T-helper 9 cell (primary cell): Measurements from ENCODE around the gene STAP2.
A peak's percentile ranks its signal among the peaks of the same experiment; 100 is the strongest.

Experiments
- DNase-seq: peaks from one replicate; pipeline ENCODE4 v3.0.0-alpha.2; 2020

STAP2 gene

DNA sequence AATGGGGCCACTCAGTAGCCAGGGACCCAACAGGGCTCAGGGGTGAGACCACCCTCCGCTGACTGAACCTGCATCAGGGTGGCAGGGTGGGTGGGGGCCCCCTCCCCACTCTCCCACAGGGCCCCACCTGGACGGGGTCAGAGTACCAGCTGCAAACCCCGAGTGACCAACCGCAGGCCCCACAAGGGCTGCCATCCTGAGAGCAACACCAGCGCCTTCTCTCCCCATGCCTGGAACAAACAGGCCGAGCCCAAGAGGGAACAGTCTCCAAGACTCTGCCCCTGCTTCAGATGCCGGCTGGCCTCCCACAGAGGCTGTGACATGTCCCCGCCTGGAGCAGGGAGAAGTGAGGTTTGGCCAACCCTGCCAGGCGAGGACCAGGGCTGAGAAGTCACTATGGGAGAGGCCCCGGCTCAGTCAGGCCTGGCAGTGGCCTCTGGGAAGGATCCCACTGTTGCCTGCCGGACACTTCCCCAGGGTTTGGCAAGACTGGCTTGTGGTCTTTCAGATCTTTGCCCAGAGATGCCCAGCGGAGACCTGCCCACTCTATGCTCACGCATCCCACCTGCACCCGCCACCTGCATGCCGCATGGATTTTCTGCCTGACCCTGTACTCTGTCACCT, 31.9 kb upstream of the STAP2 start:
- no peak for DNase-seq

DNA sequence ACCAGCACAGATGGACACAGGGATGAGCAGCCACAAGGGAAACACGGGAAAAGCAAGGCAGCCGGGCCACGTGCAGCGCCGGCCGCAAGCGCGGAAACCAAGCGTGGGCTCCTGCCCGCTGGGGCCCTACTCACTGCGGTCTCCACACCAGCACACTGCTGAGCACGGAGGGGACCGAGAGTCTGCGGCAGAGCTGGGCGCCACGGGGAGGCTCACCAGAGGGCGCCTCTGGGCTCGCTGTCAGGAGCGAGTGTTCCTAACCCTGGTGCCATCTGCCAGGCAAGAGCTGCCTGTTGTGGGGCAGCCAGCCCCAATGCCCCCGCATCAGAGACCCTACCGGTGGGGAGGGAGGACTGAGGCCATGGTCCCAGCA, 31.2 kb upstream of the STAP2 start:
- DNase-seq: peak; percentile 56

DNA sequence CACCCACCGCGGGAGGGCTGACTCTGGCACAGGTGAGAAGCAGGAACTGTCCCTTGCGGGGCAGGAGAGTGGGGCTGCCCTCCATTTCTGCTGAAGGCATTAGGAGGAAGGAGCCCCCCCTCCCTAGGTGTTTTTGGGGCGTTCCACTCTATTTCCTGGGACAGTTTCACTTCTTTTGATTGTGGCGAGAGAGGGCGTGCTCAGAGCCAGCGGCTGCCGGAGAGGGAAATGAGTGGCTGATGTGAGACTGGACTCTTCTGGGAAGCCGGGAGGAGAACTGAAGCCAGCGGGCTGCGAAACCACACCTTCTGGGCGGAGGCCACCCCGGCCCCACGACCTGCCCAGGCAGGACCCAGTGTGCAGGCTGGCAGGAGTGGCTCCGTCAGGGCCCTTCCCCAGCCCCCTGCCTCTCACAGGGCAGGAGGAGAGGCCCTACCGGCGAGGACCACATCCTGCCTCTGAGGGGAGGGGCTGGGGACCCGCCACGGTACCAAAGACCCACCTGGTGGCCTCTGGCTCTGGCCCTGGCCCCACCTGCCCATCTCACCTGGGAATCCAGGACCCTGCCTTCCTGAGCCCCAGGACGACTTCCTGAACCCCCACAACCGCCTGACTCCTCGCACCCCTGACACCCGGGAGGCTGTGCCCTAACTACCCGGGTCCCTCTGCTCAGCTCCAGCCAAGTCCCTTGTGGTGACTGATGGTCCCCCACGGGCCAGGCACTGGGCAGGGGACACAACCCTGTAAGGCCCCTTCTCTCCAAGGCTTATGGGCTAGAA, 30.7 kb upstream of the STAP2 start:
- peak; percentile 59 for DNase-seq

DNA sequence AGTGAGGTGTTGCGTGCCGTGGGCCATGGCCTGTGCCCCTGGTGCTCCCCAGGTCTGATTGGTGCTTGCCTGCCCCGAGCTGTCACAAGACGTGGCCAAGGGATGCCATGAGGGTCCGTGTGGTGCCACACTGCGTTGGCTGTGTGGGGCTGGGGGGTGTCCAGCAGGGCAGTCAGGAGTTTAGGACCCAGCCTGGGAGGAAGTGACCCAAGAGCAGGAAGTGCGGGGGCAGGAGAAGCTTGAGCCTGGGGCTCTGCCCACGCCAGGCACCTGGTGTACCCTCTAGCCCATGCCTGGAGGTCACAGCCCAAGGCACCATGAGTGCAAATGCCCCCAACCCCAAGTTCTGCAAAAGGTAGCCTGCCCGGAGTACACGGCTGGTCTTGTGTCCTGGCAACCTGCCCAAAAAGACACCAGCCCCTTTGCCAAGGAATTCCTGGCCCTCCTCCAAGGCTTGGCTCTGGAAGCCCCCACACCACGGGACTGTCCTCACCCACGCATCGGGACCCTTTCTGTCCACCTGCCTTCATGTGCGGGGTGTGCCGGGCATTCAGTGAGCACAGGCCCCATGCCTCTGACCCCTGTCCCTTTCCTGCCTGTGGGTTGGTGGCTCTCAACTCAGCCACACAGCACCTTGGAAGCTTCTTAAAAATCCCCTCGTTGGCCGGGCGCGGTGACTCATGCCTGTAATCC, 29.6 kb upstream of the STAP2 start:
- DNase-seq: no peak

DNA sequence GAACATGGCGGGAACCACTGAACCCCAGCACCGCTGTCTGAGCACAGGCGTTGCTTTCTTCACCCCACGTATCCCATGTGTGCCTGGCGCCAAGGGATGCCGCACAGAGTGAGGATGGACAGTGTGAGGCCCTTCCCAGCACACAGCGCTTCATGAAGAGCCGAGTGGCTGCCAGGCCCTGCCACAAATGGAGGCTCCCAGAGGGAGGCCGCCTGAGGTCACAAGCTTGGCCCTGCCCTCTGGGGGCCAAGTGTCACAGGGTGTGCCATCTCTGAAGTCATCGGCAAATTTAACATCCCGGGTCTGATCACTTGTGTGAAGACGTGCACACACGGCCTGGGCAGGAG, 29.1 kb upstream of the STAP2 start:
- no peak for DNase-seq

DNA sequence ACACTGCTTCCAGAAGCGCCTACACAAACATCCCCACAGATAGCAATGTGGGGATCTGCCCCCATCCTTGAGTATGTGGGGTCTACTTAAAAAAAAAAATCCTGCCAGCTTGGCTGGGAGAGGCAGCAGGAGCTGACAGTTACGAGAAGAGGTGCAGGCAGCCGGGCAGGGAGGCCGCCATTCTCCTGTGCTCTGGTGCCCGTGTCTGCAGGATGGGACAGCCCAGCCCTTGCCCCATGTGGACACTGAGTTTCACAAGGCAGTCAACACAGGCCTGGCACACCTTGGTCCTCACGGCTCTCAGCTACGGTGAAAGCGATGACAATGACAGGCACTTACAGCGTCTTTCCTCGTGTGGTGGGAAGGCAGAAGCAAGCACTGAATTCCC, 28.7 kb upstream of the STAP2 start:
- DNase-seq: no peak

DNA sequence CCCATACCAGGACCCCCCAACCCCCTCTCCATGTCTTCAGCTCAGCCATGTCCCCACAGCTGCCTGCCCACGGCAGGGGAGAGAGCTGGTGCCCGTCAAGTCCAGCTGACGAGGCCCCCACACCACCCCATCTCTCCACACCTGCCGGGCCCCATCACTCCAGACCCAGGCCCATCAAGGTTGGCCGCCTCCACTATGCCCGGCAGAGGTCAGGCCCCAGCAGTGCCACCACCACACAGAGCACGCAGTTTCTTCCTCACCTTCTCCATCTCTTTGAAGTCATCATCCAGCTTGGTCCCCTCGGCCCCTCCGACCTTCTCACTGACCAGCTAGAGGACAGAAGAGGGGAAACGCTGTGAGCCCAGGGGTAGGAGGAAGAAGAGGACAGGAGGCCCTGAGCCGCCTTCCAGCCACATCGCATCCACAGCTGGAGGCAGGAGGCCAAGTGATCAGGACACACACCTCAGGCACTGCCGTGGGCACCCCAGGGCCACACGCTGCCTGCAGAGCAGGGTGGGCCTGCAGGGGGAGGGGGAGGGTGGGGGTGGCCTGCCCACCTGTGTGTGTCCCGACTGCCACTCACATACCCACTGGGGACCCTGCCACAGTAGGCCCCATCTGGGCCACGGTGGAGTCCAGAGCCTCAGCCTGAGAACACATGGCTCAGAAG, 28.2 kb upstream of the STAP2 start:
- DNase-seq: no peak

DNA sequence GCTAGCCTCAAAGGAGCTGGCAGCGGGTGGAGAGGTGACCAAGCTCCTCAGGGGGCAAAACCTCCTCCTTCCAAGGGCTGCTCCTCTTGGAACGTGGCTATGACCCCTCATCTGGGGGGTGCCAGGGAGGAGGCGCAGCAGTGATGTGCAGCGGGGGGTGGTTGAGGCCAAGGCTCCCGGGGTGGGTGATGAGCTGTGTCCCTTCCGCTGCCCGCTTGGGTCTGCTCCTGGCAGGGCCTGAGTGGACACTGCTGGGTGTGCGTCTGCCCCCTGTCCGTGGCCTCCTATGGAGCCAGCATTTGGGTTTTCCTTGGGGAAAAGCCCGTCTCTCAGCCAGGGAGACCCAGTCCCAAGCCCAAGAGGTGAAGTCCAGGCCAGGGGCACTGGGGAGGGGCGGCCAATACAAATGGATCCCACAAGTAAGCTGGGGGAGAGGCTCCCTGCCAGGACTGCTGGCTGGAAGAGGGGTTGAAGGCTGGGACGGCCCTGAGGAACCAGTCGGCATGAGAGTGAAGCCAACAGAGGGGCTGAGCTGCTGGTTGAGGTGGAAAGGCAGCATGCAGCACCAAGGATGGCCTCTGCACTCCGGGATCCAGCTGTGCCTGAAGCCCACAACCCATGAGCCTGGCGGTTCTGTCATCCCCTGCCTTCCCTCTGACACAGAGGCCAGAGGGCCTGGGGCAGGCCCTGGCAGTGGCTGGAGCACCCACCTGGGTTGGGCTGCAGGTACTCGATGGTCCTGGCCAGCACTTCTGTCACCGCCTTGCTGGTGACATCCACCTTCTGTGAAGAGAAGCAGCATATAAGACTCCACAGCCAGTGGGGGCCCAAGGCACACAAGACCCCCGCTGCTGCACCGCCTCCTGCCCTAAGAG, 27.4 kb upstream of the STAP2 start:
- DNase-seq: no peak

DNA sequence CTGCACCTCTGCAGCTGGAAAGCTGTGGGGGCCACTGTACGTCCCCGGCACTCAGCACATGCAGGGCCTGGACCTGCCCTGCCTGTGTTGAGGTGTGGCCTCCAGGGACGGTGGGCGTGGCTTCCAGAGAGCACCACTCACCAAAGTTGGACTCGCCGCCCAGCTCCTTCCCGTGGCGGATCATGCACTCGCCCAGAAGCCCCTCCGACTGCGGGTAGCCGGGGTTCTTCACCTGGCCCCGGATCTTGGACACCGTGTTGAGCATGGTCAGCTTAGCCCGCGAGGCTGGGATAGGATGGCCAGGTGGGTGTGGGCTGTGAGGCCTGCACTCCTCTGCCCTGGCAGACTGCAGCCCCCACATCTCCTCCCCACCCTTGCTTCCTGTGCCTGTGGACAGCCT, 26.7 kb upstream of the STAP2 start:
- DNase-seq: no peak

DNA sequence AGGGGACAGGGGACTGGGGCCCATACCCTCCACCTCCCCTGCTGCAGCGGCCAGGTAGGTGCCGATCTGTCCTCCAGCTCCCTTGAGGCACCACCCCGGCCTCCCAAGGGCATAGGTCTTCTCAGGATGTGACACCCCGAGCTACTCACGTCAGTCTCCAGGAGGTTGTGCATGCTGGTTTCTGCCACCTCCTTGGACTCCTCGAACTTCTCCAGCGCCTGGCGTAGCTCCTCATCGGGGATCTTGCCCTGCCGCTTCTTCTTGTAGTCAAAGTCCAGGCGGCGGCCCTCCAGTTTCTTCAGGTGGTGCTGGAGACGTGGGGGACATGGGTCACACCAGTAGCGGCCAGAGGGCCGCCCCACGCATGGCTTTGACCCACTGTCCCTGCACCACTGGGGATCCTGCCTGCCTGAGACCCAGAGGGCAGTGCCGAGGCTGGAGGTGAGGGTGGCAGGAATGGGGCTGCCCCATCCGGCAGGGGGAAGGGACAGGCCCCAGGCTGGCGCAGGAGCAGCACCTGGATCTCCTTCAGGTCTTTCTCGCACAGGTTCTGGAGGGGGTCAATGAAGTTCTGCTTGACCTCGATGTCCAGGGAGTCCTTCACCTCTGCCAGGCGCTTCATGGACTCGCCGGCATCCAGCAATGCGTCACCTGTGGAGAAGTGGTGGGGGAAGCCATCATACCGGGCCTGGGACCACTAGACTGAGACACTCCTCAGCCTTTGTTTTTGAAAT, 25.1 kb upstream of the STAP2 start:
- DNase-seq: no peak

DNA sequence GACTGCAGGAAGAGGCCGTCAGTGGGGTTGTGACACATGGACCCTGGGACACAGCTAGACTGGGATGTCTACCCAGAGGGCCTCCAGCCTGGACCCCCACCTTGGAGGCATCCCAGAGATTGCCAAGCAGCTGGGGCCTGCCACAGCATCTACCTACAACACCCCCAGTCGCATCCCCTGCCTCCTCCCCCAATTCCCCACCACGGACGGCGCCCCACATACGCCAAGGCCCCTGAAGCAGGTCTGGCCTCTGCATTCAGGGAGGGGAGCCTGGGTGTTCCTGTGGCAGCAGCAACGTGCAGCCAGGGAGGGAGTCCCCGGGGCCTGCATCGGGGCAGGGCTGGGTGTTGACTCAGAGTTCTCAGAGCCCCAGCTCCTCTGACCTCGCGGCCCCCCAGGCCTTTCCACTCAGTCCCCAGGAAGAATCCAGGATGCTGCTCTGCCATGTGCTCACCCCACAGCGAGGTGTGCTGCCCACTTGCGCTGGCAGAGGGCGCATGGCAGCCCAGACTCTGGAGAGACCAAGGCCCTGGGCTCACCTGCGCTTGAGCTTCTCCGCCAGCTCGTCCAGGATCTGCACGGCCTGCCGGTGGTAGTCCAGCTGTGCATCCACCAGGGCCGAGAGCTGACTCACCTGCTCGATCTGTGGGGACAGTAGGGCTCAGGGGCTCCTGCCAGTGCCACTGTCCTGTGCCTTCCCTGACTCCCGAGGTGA, 24.4 kb upstream of the STAP2 start:
- no peak for DNase-seq

DNA sequence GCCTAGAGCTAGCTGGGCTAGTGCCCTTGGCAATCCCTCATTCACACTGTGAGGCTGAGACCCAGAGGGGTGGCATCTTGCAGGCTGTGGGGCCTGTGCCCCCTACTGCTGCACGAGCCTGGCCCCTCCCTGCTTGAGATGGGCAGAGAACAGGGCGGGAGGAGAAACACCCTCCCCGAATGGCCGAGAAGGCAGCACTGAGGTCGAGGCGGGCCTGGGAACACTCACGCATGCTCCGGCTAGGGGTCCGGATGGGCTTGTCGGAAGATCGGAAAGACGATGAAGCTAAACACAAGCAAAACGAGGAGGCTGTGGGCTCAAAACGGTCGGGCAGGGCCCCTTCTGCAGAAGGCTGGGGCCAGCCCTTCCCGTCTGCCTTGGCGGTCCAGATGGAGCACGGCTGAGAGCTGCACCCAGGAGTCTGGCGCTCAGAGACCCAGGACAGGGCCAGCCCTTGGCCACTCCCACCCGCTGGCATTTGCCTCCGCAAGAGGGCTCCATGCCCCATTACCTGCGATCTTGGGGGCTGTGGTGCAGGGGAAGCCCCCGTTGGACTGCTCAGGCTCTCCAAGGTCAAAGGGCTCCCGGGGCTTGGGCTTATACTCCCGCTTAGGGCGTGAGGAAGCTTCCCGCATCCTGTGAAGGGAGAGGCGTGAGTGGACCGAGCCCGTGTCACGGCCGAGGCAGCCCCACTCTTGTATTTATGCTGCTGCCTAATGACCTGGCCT, 23.6 kb upstream of the STAP2 start:
- DNase-seq: no peak

DNA sequence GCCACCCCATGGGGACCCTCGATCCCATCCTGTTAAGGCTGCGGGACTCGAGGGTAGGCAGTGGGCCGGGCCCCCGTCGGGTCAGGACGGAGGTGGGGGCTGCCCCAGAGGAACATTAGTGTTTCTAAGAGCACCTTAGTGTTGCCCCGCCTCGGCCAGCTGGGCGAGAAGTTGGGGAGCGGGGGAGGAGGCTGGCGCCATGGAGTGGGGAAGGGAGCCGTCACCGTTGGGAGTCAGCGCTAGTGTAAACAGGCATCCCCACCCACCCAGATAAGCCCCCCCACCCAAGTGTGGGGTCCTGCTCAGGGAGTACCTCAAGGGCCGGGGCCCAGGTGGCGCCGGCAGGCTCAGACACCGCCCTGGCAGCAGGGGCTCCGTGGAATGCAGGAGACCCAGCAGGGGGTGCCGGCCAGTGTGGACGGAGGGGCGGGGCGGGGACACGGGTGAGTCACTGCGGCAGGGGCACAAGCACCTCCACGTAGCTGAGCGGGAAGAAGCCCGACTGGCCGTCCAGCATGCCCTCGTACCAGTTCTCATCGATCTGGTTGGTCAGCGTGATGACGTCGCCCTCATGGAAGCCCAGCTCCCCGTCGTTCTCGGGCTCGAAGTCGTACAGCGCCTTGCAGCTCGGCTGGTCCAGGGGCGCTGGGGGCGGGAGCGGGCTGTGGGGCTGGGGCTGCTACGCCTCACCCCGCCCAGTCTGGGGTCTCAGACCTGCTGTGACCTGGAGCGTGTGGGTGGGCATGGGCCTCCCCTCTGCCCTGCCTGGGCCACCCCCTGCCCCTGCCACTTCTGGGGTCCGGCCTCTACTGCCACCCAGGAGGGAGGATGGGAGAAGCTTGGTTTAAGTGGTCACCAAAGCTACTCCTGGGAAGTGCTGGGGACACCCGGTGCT, 22.8 kb upstream of the STAP2 start:
- DNase-seq: no peak

DNA sequence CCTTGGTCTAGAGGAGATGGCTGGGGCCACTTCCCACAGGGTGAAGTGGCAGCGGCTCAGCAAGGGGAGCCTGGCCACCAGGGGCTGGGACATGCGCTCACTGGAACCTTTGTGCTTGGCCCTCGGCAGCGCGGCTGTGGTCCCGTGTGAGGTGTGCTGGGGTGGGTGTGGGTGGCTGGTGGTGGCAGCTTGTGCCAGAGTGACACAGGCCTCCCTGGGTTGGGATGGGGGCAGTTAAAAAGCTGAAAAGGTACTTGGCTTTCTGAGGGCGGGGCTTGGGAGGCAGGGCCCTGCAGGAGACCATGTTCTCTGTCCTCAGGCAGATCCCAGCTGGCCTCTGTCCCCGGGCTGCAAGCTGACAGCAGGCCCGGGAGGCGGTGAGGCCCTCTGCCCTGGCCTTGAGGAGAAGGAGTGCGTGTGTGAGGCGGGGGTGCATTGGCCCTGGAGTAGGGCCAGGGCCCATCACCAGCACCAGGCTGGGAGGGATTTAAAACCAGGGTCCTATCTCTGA, 22.1 kb upstream of the STAP2 start:
- no peak for DNase-seq

DNA sequence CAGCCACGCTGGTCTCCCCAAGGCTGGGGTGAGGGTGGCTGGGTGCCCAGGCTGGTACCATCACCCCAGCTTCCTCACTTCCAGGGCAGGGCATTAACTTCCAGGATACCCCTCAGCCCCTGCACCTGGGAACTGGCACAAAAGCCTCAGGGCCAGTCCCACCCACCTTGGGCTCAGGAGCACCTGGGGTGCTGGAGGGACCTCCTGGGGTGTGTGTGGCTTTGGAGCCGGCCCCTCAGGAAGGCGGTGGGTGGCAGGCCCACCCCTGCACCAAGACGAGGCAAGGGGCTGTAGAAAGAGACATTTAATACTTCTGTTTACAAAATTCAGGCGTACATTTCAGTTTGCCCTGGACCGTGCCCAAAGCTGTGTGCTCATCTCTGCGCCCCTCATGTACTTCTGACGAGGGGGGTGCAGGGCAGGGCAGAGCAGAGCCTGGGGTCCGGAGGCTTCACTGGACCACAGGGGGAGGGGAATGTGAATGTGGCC, 21.5 kb upstream of the STAP2 start:
- no peak for DNase-seq

DNA sequence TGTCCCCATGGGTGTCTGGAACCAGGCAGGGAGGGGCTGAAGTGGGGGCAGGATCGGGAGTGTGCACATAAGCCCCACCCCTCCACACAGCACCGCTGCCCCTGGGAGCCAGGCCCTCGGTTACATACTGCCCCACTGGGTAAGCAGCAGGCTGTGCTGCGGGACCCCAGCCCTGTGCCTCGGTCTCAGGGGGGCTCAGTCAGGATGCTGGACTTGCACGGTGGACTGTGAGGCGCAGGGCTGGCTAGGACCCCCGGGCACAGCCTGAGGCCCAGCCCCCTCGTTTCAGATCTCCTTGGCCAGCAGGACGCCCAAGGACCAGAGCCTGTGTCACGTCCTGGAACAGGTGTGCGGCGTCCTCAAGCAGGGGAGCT, 21.0 kb upstream of the STAP2 start:
- DNase-seq: no peak

DNA sequence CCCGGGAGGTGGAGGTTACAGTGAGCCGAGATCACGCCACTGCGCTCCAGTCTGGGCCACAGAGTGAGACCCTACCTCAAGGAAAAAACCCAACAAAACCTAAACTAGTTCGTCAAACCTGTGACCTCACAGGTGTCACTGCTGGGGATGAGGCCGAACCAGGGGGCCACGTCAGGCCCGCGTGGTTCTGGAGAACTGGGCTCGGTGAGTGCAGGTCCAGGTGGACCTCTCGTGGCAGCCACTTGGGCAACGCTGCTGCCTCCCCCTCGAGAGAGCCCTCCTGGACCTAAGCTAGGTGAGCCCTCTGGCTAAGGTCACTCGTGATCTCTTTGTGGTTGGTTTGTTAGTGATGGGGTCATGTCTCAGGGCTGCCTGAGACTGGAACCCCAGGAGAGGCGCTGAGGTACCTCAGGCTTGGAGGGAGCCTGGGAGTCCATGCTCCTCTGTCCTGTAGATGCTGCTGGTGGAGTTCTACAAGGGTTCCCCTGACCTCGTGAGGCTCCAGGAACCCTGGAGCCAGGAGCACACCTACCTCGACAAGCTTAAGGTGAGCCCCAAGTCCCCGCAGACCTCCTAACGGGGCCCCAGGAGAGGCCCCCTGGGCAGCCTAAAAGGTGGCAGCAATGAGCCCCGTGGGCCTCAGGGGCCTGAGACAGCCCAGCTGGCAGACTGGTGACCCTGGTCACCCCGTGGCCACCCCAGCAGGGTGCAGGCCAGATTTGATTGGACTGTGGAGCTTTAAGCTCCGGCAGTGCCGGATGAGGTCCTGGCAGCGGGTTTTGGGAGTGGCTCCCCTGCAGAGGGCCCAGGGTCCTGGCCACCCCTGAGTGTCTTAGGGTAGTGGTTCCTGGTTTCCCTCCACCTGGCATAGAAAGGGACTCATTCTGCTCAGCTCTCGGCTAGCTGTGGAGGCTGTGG, 20.3 kb upstream of the STAP2 start:
- no peak for DNase-seq

DNA sequence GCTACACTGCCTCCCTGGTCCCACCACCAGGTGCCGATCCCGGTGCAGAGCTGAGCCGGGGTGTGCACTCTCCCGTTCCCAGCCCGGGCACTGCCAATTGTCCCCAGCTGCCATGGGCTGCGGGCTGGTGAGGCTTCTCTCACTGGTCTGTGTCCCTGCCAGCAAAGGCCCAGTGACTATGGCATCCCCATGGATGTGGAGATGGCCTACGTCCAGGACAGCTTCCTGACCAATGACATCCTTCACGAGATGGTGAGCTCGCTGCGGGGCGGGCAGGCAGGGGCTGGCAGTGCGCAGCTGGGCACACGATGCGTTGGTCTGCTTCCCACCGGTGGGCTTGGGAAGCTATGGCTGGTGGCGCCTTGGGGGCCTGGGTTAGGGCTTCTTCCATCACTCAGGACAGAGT, 19.3 kb upstream of the STAP2 start:
- DNase-seq: no peak
